Colonic mucosa (tissue), 4 donors: Measurements from ENCODE around the gene C2orf66. TPM values are rescaled to one million over a fixed set of nuclear protein-coding genes. Genes with fewer than 3 reads are reported as not detected.
A peak's percentile ranks its signal among the peaks of the same experiment; 100 is the strongest.

Experiments used
- DNase-seq: peaks from one replicate; pipeline ENCODE4 v3.0.0-alpha.2; 2020
- H3K27ac ChIP-seq: fragments of 200-600 bp; one replicate; pipeline ENCODE4 v1.8.0; 2021
- H3K27me3 ChIP-seq: fragments of 200-600 bp; one replicate; pipeline ENCODE4 v1.8.0; 2021
- H3K36me3 ChIP-seq: fragments of 200-600 bp; one replicate; pipeline ENCODE4 v1.8.0; 2021
- H3K4me1 ChIP-seq: fragments of 200-600 bp; one replicate; pipeline ENCODE4 v1.8.0; 2021; ENCODE audit warnings: mild to moderate bottlenecking
- H3K4me3 ChIP-seq: fragments of 200-600 bp; one replicate; pipeline ENCODE4 v1.8.0; 2021
- H3K9ac ChIP-seq, 2 donors: one replicate each; pipeline ENCODE4 v1.7.0; 2013; ENCODE audit warnings: control low read depth in 2 of 2, low read depth in 2 of 2, low read length in 2 of 2
- H3K9me3 ChIP-seq: fragments of 200-600 bp; one replicate; pipeline ENCODE4 v1.8.0; 2021
- CTCF ChIP-seq: fragments of 200-600 bp; IDR thresholded peaks from one replicate; pipeline ENCODE4 v1.8.0; 2022; ENCODE audit warnings: antibody characterized with exemption, mild to moderate bottlenecking
- intact Hi-C: fragments of 100-400 bp; cut with DNase I; formaldehyde crosslinking; loops from one replicate; pipeline ENCODE4 v1.14.1; 2022
- total RNA-seq, 2 donors: library from RNA; stranded (reverse); fragmentation: NEBNext Ultra II Directional in 1 of 2; extraction: Animal tissue kit (Norgen Biotek cat#: 25700) in 1 of 2; gene quantifications; one replicate each; pipeline ENCODE4 v1.2.1, GENCODE V29; 2021
- donor health status: healthy.
- donor health status: DM: no; HTN: no; CAD: no.
- donor health status: DM: no; HTN: no; CAD: no.

The C2orf66 gene
- total RNA-seq, 2 donors from 2014 or later: 0.19 TPM; not detected in 1

DNA sequence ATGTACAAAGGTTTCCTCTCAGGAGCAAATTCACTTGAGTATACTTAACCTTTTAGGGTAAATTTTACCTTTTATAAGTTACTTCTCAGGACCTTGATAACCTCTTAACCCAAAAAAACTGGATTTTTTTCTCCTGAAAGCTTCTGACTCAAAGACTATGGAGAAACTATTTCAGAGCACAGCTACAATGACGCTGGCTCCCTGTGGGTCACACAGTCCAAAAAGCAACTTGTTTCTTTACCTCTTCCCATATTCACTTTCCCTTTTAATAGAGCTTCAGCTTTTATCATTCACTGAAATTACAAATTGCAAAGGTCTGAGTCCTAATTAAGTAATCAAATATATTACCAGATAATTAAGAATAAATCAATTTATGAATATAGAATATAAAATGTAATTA is 42.1 kb downstream of the C2orf66 start:
- no peak for TF ChIP-seq CTCF
- H3K36me3 ChIP-seq: no peaks in the 10 kb centered on the region
- H3K27ac ChIP-seq: no peak overlapping the region
- no peak overlapping the region for H3K4me3 ChIP-seq
- no peaks in the 10 kb centered on the region for H3K9me3 ChIP-seq
- H3K4me1 ChIP-seq: no peaks in the 10 kb centered on the region
- H3K9ac ChIP-seq: no peak overlapping the region
- intact Hi-C loops: no loop called here
- DNase-seq: no peak
- no peaks in the 10 kb centered on the region for H3K27me3 ChIP-seq

- Histone ChIP-seq H3K27ac (no peak overlapping the region), H3K4me1 (no peaks in the 10 kb centered on the region), H3K9ac (no peak overlapping the region), H3K9me3 (no peaks in the 10 kb centered on the region), H3K27me3 (no peaks in the 10 kb centered on the region), H3K4me3 (no peak overlapping the region), H3K36me3 (no peaks in the 10 kb centered on the region)
- no peak for TF ChIP-seq CTCF
- no peak for DNase-seq
- intact Hi-C loops: no loop called here
Measured at GRCh38 chr2:196759378-196759706, 49.8 kb downstream of the C2orf66 start.

DNA sequence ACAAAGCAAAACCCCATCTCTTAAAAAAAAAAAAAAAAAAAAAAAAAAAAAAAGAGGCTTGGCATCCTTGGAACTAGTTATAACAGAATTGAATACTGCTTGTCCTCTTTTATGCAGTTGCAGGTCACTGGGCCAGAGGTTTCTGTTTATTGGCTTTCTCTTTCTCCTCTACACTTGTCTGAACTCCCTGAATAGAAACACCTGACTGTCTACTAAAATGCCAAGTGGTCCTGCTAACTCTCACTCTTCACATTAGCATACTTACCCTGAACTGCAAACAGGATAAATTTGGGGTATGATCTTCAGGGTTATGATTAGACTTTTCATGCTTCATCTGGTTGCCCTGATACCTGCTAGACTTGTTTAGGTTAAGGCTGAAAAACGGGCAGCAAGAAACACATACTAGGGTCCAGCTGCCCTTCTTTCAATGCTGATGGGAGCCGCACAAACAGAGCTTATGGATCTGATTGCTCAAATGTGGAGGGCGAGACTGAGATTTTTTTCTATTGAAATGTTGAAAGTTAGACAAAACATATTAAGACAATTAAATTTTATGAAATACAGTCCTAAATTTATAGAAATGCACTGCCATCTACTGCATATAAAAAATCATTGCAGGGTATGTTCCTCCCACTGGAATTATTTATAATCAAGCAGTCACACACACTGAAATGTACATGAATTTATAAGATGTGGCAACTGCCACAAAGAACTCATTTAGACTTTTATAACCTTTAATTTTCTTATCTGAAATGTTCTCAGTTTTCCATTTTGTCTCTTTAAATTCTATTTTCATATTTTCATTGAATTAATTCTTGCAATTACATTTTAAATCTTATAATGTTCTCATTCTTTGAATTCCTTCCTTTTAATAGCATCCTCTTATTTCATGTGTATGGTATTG is 50.4 kb downstream of the C2orf66 start:
- Histone ChIP-seq H3K27ac (no peak overlapping the region), H3K4me3 (no peak overlapping the region), H3K4me1 (no peaks in the 10 kb centered on the region), H3K9ac (no peak overlapping the region), H3K36me3 (no peaks in the 10 kb centered on the region), H3K27me3 (no peaks in the 10 kb centered on the region), H3K9me3 (no peaks in the 10 kb centered on the region)
- intact Hi-C loops: no loop called here
- peak; percentile 29 for TF ChIP-seq CTCF
- DNase-seq: no peak

Other genes starting within 250 kb of the C2orf66 start
- 1 to 10 TPM; 1.7 to 1.9 TPM for gene HECW2, start 215.8 kb downstream of the C2orf66 start, total RNA-seq
- 10 to 100 TPM in 1 of 2 donors, 1 to 10 TPM in 1; 3.8 to 10.3 TPM for gene CCDC150, start 169.6 kb downstream of the C2orf66 start, total RNA-seq
- 10 to 100 TPM; 23.1 to 32.9 TPM for gene GTF3C3, start 9.7 kb downstream of the C2orf66 start, total RNA-seq
- 10 to 100 TPM; 10.1 to 16.9 TPM for gene PGAP1, start 117.4 kb upstream of the C2orf66 start, total RNA-seq